Tibial artery (tissue), 4 donors: ENCODE data around the gene LIPC.

Experiments
- DNase-seq, 2 donors: peaks; one replicate each; pipeline ENCODE4 v3.0.0-alpha.2; 2019
- H3K27ac ChIP-seq, 2 donors: fragments of 200-600 bp; sonication (generic) in 1 of 2; 1 replicate in 1 of 2; 2 replicates in 1 of 2; pipeline ENCODE4 v1.5.1; 2018 to 2019; ENCODE audit warnings: mild to moderate bottlenecking in 1 of 2
- H3K27me3 ChIP-seq, 2 donors: fragments of 200-600 bp; sonication (generic) in 1 of 2; one replicate each; pipeline versions ENCODE4 v1.5.1 to v1.6.0; 2016 to 2019
- H3K36me3 ChIP-seq, 3 donors: fragments of 200-600 bp; sonication (generic) in 2 of 3; one replicate each; pipeline ENCODE4 v1.5.1; 2016 to 2019; ENCODE audit warnings: mild to moderate bottlenecking in 2 of 3
- H3K4me1 ChIP-seq, 4 donors: fragments of 200-600 bp; sonication (generic) in 2 of 4; 1 replicate in 3 of 4; 2 replicates in 1 of 4; pipeline ENCODE4 v1.5.1; 2016 to 2019
- H3K4me3 ChIP-seq, 2 donors: fragments of 200-600 bp; sonication (generic) in 1 of 2; 1 replicate in 1 of 2; 2 replicates in 1 of 2; pipeline ENCODE4 v1.5.1; 2018 to 2019; ENCODE audit warnings: mild to moderate bottlenecking in 2 of 2
- H3K9me3 ChIP-seq, 3 donors: fragments of 200-600 bp; sonication (generic) in 1 of 3; one replicate each; pipeline ENCODE4 v1.5.1; 2016 to 2019
- CTCF ChIP-seq, 2 experiments: fragments of 200-600 bp in 1 of 2; fragments of 450-650 bp in 1 of 2; IDR thresholded peaks; one replicate each; pipeline ENCODE4 v1.5.1; 2017 to 2019; ENCODE audit warnings: antibody characterized with exemption in 2 of 2, mild to moderate bottlenecking in 1 of 2, moderate library complexity in 1 of 2
- intact Hi-C: fragments of 100-400 bp; cut with DNase I; formaldehyde crosslinking; loops from one replicate; pipeline ENCODE4 v1.15.0; 2023; ENCODE audit warnings: low total_unique reads

The LIPC gene

GRCh38 chr15:58535337-58535736 is 103.5 kb downstream of the LIPC start:
- H3K9me3 ChIP-seq: no peaks in the 10 kb centered on the region
- intact Hi-C loops: no loop called here
- no peak for DNase-seq
- TF ChIP-seq CTCF (IDR thresholded peaks at IDR 0.05): no peak
- H3K27me3 ChIP-seq: no peaks in the 10 kb centered on the region
- H3K4me3 ChIP-seq: no peak overlapping the region
- H3K36me3 ChIP-seq: no peaks in the 10 kb centered on the region
- H3K27ac ChIP-seq: no peak overlapping the region
- no peaks in the 10 kb centered on the region for H3K4me1 ChIP-seq

- no peak overlapping the region for H3K27ac ChIP-seq
- intact Hi-C loops: no loop called here
- no peak overlapping the region for H3K4me3 ChIP-seq
- H3K27me3 ChIP-seq: no peaks in the 10 kb centered on the region
- H3K36me3 ChIP-seq: no peaks in the 10 kb centered on the region
- DNase-seq: no peak
- H3K4me1 ChIP-seq: no peaks in the 10 kb centered on the region
- TF ChIP-seq CTCF (IDR thresholded peaks at IDR 0.05): no peak
- H3K9me3 ChIP-seq: no peaks in the 10 kb centered on the region
Measured at GRCh38 chr15:58535894-58536293, 104.1 kb downstream of the LIPC start.

GRCh38 chr15:58536414-58536813 is 104.6 kb downstream of the LIPC start:
- no peak for TF ChIP-seq CTCF (IDR thresholded peaks at IDR 0.05)
- no peak overlapping the region for H3K27ac ChIP-seq
- no peaks in the 10 kb centered on the region for H3K4me1 ChIP-seq
- DNase-seq: no peak
- no peaks in the 10 kb centered on the region for H3K9me3 ChIP-seq
- H3K36me3 ChIP-seq: no peaks in the 10 kb centered on the region
- no peaks in the 10 kb centered on the region for H3K27me3 ChIP-seq
- intact Hi-C loops: no loop called here
- H3K4me3 ChIP-seq: no peak overlapping the region

DNA sequence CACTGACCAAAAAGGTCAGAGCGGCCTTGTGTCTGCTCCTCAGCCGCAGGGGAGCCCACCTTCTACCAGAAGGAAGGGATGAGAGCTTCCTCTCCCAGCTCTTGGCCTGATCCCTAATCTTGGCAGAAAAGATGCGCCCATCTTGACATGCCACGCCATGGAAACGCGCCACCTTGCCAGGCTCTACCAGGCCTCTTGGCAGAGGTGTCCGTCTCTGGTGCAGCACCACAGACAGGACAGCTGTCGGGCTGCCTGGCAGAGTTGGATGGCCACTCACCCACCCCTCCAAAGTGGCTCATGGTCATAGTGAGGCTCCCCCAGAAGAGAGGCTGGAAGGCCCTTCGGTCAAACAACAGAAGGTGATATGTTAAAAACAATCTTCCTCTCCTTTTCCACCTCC is 105.2 kb downstream of the LIPC start:
- TF ChIP-seq CTCF (IDR thresholded peaks at IDR 0.05): no peak
- H3K4me1 ChIP-seq: no peaks in the 10 kb centered on the region
- intact Hi-C loops: no loop called here
- no peak overlapping the region for H3K27ac ChIP-seq
- H3K4me3 ChIP-seq: no peak overlapping the region
- H3K27me3 ChIP-seq: no peaks in the 10 kb centered on the region
- no peaks in the 10 kb centered on the region for H3K36me3 ChIP-seq
- no peak for DNase-seq
- no peaks in the 10 kb centered on the region for H3K9me3 ChIP-seq

DNA sequence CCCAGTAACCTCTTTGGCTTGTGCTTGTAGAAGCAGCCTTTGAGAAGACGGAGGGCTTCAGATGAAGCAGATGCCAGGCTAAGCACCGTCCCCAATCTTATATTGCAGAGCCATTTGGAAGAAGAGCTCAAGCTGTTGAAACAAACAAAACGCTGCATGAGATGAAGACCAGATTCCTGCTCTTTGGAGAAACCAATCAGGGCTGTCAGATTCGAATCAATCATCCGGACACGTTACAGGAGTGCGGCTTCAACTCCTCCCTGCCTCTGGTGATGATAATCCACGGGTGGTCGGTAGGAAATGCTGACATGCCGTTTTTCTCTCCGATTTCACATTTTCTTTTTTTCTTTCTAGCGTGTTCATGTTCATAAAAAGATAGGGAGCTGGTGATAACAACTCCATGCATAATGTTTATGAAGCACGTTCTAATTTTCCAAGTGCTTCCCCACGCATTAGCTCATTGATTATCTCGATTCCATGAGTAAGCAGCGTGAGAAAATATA is 106.5 kb downstream of the LIPC start:
- intact Hi-C loops: no loop called here
- no peaks in the 10 kb centered on the region for H3K36me3 ChIP-seq
- no peaks in the 10 kb centered on the region for H3K4me1 ChIP-seq
- DNase-seq: no peak
- no peak overlapping the region for H3K27ac ChIP-seq
- no peak overlapping the region for H3K4me3 ChIP-seq
- H3K9me3 ChIP-seq: no peaks in the 10 kb centered on the region
- H3K27me3 ChIP-seq: no peaks in the 10 kb centered on the region
- no peak for TF ChIP-seq CTCF (IDR thresholded peaks at IDR 0.05)

DNA sequence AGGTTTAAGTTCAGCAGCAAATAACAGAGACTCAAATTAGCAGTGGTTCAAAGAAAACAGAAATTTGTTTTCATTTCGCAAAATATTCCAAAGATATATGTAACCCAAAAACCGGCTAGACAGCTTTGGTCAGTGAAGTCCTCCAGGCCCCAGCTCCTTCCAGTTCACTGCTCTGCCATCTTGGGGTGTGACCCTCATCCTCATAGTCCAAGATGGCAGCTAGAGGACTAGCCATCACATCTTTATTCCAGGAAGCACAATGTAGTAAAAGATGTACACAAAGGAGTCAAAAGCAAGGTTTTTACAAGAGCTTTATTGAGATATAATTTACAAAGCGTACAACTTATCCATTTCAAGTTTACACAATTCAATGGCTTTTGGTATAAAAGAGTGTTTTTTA is 107.1 kb downstream of the LIPC start:
- Histone ChIP-seq H3K27me3 (no peaks in the 10 kb centered on the region), H3K9me3 (no peaks in the 10 kb centered on the region), H3K36me3 (no peaks in the 10 kb centered on the region), H3K4me1 (no peaks in the 10 kb centered on the region), H3K27ac (no peak overlapping the region), H3K4me3 (no peak overlapping the region)
- no peak for DNase-seq
- no peak for TF ChIP-seq CTCF (IDR thresholded peaks at IDR 0.05)
- intact Hi-C loops: no loop called here
